GM12878 (cell line): Measurements from ENCODE around the gene VPS25. TPM values are rescaled to one million over a fixed set of nuclear protein-coding genes. Genes with fewer than 3 reads are reported as not detected.

Source experiments
- BCL11A ChIP-seq: IDR thresholded peaks from 2 replicates; pipeline ENCODE4 v1.6.1; 2011; ENCODE audit warnings: low read depth, low read length
- BCL3 ChIP-seq: IDR thresholded peaks from 2 replicates; pipeline ENCODE4 v1.6.1; 2011; ENCODE audit warnings: borderline replicate concordance, low read depth, mild to moderate bottlenecking, moderate library complexity, low read length; ENCODE audit not compliant: insufficient read depth, poor library complexity, severe bottlenecking
- BRCA1 ChIP-seq: IDR thresholded peaks from 2 replicates; pipeline ENCODE4 v1.6.1; 2011; ENCODE audit warnings: low read depth, low read length, improper control_type of control experiment
- CBX3 ChIP-seq: fragments of 200-600 bp; sonication (generic); IDR thresholded peaks from 2 replicates; pipeline ENCODE4 v1.6.1; 2016; ENCODE audit warnings: low read depth, borderline replicate concordance
- E2F8 ChIP-seq: fragments of 450-650 bp; IDR thresholded peaks from 2 replicates; pipeline ENCODE4 v1.6.1; 2018; ENCODE audit warnings: mild to moderate bottlenecking, low read depth, moderate library complexity; ENCODE audit not compliant: partially characterized antibody
- ESRRA ChIP-seq: IDR thresholded peaks from 2 replicates; pipeline ENCODE4 v1.6.1; 2012; ENCODE audit warnings: mild to moderate bottlenecking, low read length, improper control_type of control experiment
- ETV6 ChIP-seq, 2 experiments: fragments of 450-650 bp in 1 of 2; IDR thresholded peaks in 1 of 2; conservative IDR thresholded peaks in 1 of 2; 2 replicates each; pipeline ENCODE4 v1.6.1; 2014; ENCODE audit warnings: antibody characterized with exemption in 1 of 2, borderline replicate concordance in 1 of 2, low read depth in 1 of 2, mild to moderate bottlenecking in 1 of 2, moderate library complexity in 1 of 2
- GATAD2B ChIP-seq: fragments of 450-650 bp; conservative IDR thresholded peaks from 2 replicates; pipeline ENCODE4 v1.6.1; 2017; ENCODE audit warnings: low read depth, mild to moderate bottlenecking, moderate library complexity
- HDGF ChIP-seq: fragments of 450-650 bp; IDR thresholded peaks from 2 replicates; pipeline ENCODE4 v1.6.1; 2016; ENCODE audit warnings: antibody characterized with exemption
- IRF4 ChIP-seq: IDR thresholded peaks from 2 replicates; pipeline ENCODE4 v1.6.1; 2011; ENCODE audit warnings: low read depth, low read length
- KDM1A ChIP-seq: fragments of 200-600 bp; sonication (generic); IDR thresholded peaks from 2 replicates; pipeline ENCODE4 v1.6.1; 2016; ENCODE audit warnings: borderline replicate concordance
- LARP7 ChIP-seq: fragments of 450-650 bp; IDR thresholded peaks from 2 replicates; pipeline ENCODE4 v1.6.1; 2017; ENCODE audit warnings: mild to moderate bottlenecking
- MYB ChIP-seq: fragments of 150-350 bp; IDR thresholded peaks from 2 replicates; pipeline ENCODE4 v1.6.1; 2014; ENCODE audit warnings: mild to moderate bottlenecking, low read depth, low read length, borderline replicate concordance
- MYC ChIP-seq: IDR thresholded peaks from 2 replicates; pipeline ENCODE4 v1.6.1; 2011; ENCODE audit warnings: mild to moderate bottlenecking, low read length, moderate library complexity, inconsistent platforms; ENCODE audit not compliant: insufficient read depth, insufficient replicate concordance, insufficient read length, severe bottlenecking
- NFIC ChIP-seq: IDR thresholded peaks from 2 replicates; pipeline ENCODE4 v1.6.1; 2012; ENCODE audit warnings: low read depth, mild to moderate bottlenecking, inconsistent platforms, low read length, moderate library complexity
- NFYA ChIP-seq: IDR thresholded peaks from 2 replicates; pipeline ENCODE4 v1.6.1; 2011; ENCODE audit warnings: low read depth, mild to moderate bottlenecking, low read length, improper control_type of control experiment, borderline replicate concordance
- PKNOX1 ChIP-seq: fragments of 450-650 bp; IDR thresholded peaks from 2 replicates; pipeline ENCODE4 v1.6.1; 2016; ENCODE audit warnings: mild to moderate bottlenecking
- POLR2AphosphoS5 ChIP-seq: IDR thresholded peaks from 2 replicates; pipeline ENCODE4 v1.6.1; 2011; ENCODE audit warnings: mild to moderate bottlenecking, low read length, inconsistent platforms
- RFX5 ChIP-seq: IDR thresholded peaks from 2 replicates; pipeline ENCODE4 v1.6.1; 2011; ENCODE audit warnings: low read depth, low read length, improper control_type of control experiment
- SIN3A ChIP-seq: IDR thresholded peaks from 2 replicates; pipeline ENCODE4 v1.6.1; 2012; ENCODE audit warnings: low read depth, low read length, improper control_type of control experiment
- SMARCA5 ChIP-seq: fragments of 450-650 bp; IDR thresholded peaks from 2 replicates; pipeline ENCODE4 v1.6.1; 2017; ENCODE audit warnings: mild to moderate bottlenecking
- SREBF1 ChIP-seq: IDR thresholded peaks from 2 replicates; pipeline ENCODE4 v1.6.1; 2012; ENCODE audit warnings: mild to moderate bottlenecking, low read length
- TCF12 ChIP-seq: IDR thresholded peaks from 2 replicates; pipeline ENCODE4 v1.6.1; 2011; ENCODE audit warnings: low read depth, mild to moderate bottlenecking, low read length
- ZBED1 ChIP-seq: IDR thresholded peaks from 2 replicates; pipeline ENCODE4 v1.6.1; 2016; ENCODE audit warnings: borderline replicate concordance
- ZNF384 ChIP-seq: IDR thresholded peaks from 2 replicates; pipeline ENCODE4 v1.6.1; 2012; ENCODE audit warnings: low read depth, mild to moderate bottlenecking, low read length, improper control_type of control experiment, borderline replicate concordance
- polyA plus RNA-seq, 11 experiments: library from polyadenylated mRNA; depleted of rRNA in 4 of 11; unstranded in 6 of 11; stranded (reverse) in 5 of 11; fragments of >200 nt; fragmentation: Nextera tagmentation in 4 of 11; fragmentation: Illumina TruSeq in 1 of 11; extraction: Ambion mirVana in 4 of 11; extraction: Trizol in 1 of 11; gene quantifications; 1 replicate in 1 of 11; 2 replicates in 10 of 11; pipeline versions ENCODE4 v1.2.1 to v1.2.3, GENCODE V29; 2011 to 2016; ENCODE audit warnings: inconsistent platforms in 2 of 11, missing spikeins in 2 of 11, low read depth in 1 of 11
- total RNA-seq, 4 experiments: library from RNA; depleted of rRNA in 3 of 4; stranded (reverse); fragments of >200 nt in 3 of 4; fragmentation: Illumina TruSeq in 1 of 4; extraction: Trizol in 1 of 4; gene quantifications; 2 replicates each; pipeline versions ENCODE4 v1.2.1 to v1.2.3, GENCODE V29; 2013 to 2021

Gene VPS25
- total and polyA plus RNA-seq, 10 of the 15 experiments (the other 5 are each of a cell fraction or from before 2014, with no cell fraction given), result 92.7 to 185 (median 136) TPM

- TF ChIP-seq NFIC (no peak), ZNF384 (no peak), E2F8 (no peak), LARP7 (0 out of 2 replicates have a peak, but pooled peaks have one; percentile 63), SIN3A (peak; percentile 53; the same call in 1 of the 2 replicates), POLR2AphosphoS5 (no peak; the same call in 1 of the 2 replicates), HDGF (no peak), BRCA1 (no peak), MYB (no peak), GATAD2B (no peak), TCF12 (no peak), IRF4 (no peak), MYC (no peak), BCL3 (no peak), ZBED1 (no peak), ESRRA (no peak), RFX5 (no peak), SMARCA5 (no peak), PKNOX1 (no peak), BCL11A (no peak), KDM1A (no peak), CBX3 (no peak), ETV6 (conservative IDR thresholded peaks at IDR 0.05 in 1 of 2, IDR thresholded peaks at IDR 0.05 in 1 of 2; ENCODE audit: borderline replicate concordance in 1 of 2, low read depth in 1 of 2) (no peak), NFYA (no peak), SREBF1 (no peak)
Measured at GRCh38 chr17:42744806-42745617, 28.2 kb upstream of the VPS25 start, which contains the start of gene EZH1 (continued).
